ENCODE measurements around the gene RSBN1L.

The RSBN1L gene

DNA sequence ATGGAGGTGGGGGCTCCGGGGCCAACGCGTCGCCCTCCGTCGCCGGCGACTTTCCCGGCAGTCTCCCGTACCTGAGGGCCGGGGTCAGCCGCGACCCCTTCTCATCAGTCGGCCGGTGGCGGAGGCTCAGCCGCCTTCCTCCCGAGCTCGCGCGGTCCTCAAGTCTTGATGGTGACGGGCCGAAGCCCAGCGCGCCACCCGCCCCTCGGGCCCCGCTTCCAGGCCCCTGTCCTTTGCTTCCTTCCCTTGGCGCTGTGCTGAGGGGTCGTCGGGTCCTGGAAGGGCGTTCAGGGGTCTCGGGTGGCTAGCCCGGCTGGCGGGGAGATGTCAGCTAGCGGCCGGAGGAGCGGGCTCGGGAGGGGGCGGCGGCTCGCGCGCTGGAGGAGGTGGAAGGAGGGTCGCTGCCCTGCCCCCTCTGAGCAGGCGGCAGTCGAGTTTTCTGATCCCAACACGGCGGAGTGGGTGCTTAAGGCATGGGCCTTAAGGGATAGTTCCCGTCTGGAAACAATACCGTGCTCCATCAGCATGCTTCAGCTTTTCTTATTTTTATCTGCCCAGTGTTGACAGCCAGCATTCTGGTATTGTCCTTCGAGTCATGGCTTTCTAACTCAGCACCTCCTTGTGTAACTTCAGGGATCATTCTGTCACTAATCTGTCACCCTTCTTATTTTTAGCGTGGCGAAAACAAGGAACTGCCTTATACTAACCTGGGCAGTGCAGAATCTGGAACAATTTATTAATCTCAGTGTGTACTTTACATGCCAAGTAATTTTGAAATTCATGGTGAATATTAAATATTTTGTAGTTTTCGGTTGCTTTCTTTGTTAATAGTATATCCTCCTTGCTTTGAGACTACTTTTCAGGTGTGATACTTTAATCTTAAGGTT, 103.1 kb downstream of the RSBN1L start:
- in situ Hi-C loops (cut with MboI; ENCODE audit: low sequenced_read_pairs), result no loop called here

DNA sequence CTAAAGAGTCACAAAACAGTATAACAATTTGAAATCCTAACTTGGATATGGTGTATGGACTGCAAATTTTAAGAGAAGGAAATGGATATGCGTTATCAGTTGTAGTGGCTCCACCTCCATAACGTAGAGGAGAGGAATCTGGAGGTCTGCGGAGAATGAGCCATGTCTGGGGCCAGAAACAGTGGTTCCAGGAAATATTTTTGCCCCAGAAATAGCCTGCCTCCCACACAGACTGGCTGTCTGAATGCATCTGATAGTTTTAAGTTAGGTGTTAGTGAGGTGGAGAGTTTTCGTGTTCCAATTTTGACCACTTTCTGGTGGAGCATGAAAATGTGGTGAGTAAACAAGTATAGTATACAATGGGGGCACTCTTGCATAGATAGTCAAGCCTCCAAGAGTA, 103.9 kb downstream of the RSBN1L start:
- in situ Hi-C loops (cut with MboI; ENCODE audit: low sequenced_read_pairs), result no loop called here

GRCh38 chr7:77800730-77801129, 104.5 kb downstream of the RSBN1L start:
- in situ Hi-C loops (cut with MboI; ENCODE audit: low sequenced_read_pairs), result no loop called here

DNA sequence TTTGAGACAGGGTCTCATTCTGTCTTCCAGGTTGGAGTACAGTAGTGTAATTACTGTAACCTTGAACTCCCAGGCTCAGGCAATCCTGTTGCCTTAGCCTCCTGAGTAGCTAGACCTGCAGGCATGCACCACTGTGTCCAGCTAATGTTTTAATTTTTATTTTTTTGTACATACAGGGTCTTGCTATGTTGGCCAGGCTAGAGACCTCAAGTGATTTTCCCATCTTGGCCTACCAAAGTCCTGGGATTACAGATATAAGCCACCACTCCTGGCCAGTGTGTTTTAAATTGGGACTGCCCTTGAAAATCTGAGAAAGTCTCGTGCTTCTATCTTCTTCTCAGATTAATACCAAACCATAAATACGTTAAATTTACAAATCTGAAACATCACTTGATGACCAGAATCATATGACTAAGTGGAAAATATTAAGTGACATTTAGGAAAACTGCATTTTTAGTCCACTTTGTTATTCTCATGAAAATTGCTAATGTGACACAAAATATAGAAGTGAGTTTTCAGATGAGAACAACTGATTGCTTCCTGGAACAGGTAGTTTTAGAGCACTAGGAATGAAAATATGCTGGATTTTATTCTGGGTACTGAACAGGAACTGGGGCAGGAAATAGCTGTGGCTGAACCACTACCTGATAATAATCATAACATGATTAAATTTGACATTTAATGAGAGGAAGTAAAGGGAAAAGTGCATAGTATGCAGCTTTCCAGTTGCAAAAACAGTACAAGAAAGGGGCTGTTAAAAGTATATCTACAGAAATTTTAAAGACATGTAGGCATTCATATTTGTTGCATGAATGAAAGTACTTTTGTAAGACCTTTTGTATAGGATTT, 106.5 kb downstream of the RSBN1L start:
- in situ Hi-C loops (cut with MboI; ENCODE audit: low sequenced_read_pairs), result no loop called here

GRCh38 chr7:77806425-77806824, 110.2 kb downstream of the RSBN1L start:
- in situ Hi-C loops (cut with MboI; ENCODE audit: low sequenced_read_pairs), result no loop called here

DNA sequence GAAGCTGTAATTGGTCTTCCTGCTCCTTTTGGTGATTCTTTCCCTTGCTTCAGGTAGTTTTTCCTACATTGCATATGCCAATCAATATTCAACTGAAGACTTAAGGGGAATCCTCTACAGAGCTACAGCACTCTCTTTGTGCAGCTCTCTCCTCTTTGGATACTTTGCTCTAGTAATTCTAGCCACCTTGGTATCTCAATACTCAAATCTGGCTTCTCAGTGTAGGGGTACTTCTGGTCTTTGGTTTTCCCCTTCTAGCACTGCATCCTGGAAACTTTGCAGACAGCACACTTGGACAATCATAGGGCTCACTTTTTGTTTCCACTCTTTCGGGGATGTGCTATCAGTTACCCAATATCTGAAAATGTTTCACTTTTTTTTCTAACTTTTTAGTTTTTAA, 112.3 kb downstream of the RSBN1L start:
- in situ Hi-C loops (cut with MboI; ENCODE audit: low sequenced_read_pairs), result no loop called here

GRCh38 chr7:77811516-77812289, 115.4 kb downstream of the RSBN1L start:
- in situ Hi-C loops (cut with MboI; ENCODE audit: low sequenced_read_pairs), result no loop called here

DNA sequence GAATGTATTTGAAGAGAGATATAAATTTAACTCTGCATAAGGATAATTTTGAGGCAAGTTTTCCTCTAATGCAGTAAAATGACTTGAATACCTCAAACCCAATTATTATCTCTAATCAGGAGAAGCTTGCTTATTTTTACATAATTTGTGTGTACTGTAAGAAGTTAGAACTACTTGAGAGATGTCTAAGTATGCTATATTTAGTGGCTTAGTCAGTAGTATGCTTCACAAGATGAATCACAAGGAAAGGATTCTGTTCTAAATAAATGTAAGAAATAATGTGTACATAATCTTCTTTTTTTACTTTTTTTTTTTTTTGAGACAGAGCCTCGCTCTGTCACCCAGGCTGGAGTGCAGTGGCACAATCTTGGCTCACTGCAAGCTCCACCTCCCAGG, 116.0 kb downstream of the RSBN1L start:
- in situ Hi-C loops (cut with MboI; ENCODE audit: low sequenced_read_pairs), result no loop called here

- in situ Hi-C loops (cut with MboI; ENCODE audit: low sequenced_read_pairs), result no loop called here
Observed at GRCh38 chr7:77813180-77813579, 116.9 kb downstream of the RSBN1L start.

- in situ Hi-C loops (cut with MboI; ENCODE audit: low sequenced_read_pairs), result no loop called here
Observed at GRCh38 chr7:77819021-77819420, 122.8 kb downstream of the RSBN1L start.

DNA sequence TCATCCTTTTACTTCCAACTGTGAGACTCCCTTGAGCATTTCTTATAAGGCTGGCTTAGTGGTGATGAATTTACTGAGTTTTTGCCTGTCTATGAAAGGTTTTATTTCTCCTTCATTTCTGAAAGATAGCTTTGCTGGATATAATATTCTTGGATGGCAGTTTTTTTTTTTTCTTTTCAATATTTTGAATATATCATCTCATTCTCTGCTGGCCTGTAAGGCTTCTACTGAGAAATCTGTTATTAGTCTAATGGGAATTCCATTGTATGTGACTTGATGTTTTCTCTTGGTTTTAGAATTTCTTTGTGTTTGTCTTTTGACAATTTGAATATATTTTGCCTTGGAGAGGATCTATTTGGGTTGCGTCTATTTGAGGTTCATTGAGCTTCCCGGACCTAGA, 124.7 kb downstream of the RSBN1L start:
- in situ Hi-C loops (cut with MboI; ENCODE audit: low sequenced_read_pairs), result no loop called here

GRCh38 chr7:77822269-77822668, 126.0 kb downstream of the RSBN1L start:
- in situ Hi-C loops (cut with MboI; ENCODE audit: low sequenced_read_pairs), result no loop called here

GRCh38 chr7:77823787-77824186, 127.5 kb downstream of the RSBN1L start:
- in situ Hi-C loops (cut with MboI; ENCODE audit: low sequenced_read_pairs), result no loop called here

GRCh38 chr7:77824636-77825035, 128.4 kb downstream of the RSBN1L start:
- in situ Hi-C loops (cut with MboI; ENCODE audit: low sequenced_read_pairs), result no loop called here

GRCh38 chr7:77825131-77825530, 128.9 kb downstream of the RSBN1L start:
- in situ Hi-C loops (cut with MboI; ENCODE audit: low sequenced_read_pairs), result no loop called here

DNA sequence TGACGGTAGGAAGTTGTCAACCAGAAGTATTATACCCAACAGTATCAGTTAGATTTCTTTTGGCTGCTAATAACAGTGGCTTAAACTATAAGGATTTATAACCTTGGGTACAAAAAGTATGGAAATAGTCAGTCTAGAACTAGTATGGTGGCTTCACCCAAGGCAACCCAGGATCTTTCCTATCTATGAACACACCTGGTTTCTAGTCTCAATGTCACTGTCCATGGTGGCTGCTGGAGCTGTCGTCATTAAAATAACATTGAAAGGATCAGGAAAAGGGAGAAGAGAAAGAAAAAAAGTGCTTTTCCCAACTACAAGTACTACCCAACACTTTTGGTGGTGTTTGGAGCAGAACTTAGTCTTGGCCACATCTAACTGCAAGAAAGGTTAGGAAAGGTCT, 130.0 kb downstream of the RSBN1L start:
- in situ Hi-C loops (cut with MboI; ENCODE audit: low sequenced_read_pairs), result no loop called here

DNA sequence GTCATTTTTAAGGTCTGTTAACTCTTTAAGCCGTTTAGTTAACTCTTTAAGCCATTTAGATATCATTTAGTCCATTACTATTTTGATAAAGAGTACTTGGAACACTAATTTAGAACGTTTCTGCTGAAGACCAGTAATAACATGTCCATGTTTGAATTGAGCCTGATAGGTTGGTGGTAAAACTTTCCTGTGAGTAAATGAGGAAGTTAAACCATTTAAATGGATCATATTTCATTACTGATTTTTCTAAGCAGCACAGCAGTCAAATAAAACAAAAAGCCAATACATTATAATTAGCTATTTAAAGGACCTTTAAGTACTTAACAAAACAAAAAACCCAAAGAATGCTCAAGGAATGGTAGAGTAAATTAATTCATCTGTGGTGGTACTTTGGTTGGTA, 131.7 kb downstream of the RSBN1L start:
- in situ Hi-C loops (cut with MboI; ENCODE audit: low sequenced_read_pairs), result no loop called here

- in situ Hi-C loops (cut with MboI; ENCODE audit: low sequenced_read_pairs), result no loop called here
Observed at GRCh38 chr7:77830649-77831355, 134.5 kb downstream of the RSBN1L start.

DNA sequence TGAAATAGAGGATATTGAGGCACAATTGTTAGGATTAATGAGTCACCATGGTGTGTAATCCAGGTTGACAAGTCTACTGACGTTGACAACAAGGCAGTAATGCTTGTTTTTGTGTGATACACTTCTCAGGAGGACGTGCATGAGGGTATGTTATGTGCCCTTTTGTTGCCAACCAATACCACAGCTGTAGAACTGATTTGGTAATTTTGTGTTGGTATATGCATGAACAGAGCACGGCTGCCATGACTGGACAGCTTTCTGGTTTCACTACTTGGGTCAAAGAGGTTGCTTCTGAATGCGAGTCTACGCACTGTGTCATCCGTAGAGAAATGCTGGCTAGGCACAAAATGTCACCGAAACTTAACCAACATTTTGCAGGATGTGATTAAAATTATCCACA, 135.2 kb downstream of the RSBN1L start:
- in situ Hi-C loops (cut with MboI; ENCODE audit: low sequenced_read_pairs), result no loop called here

- in situ Hi-C loops (cut with MboI; ENCODE audit: low sequenced_read_pairs), result no loop called here
Observed at GRCh38 chr7:77831953-77832352, 135.7 kb downstream of the RSBN1L start.

Data from HL-60/S4 treated with phorbol 12-myristate 13-acetate at 8.2 ng/mL for 4 days and 3 days (cell line).